ENCODE data around the gene RBCK1. TPM values are rescaled to one million over a fixed set of nuclear protein-coding genes. Genes with fewer than 3 reads are reported as not detected.

The RBCK1 gene
- total and polyA plus RNA-seq, 2 experiments from 2014 or later = 72.3 to 129 TPM

GRCh38 chr20:435558-435957 lies 27.5 kb downstream of the RBCK1 start:
- H4K20me1 ChIP-seq (ENCODE audit: insufficient read depth) = no peaks in the 10 kb centered on the region
- in situ Hi-C loops (cut with MboI) = no loop called here
- peaks cover 15% of the 10 kb centered on the region; the same call in 1 of the 2 replicates for H3F3A ChIP-seq (ENCODE audit: insufficient read depth)
- H3K27me3 ChIP-seq (replicated peaks; ENCODE audit: insufficient read depth) = no peaks in the 10 kb centered on the region
- 62 to 63% methylated on average over 7 of the region's 7 CpGs for WGBS, 2 experiments (ENCODE audit: low coverage in 1 of 2, low lambda C conversion rate in 2 of 2, missing lambda C conversion rate in 2 of 2)
- H3K27ac ChIP-seq = no peak overlapping the region
- H3K9ac ChIP-seq = no peak overlapping the region
- no peaks in the 10 kb centered on the region for H3K9me3 ChIP-seq (ENCODE audit: low read depth)
- H2AFZ ChIP-seq = no peak overlapping the region
- no peak for TF ChIP-seq EZH2phosphoT487 (IDR thresholded peaks at IDR 0.05; ENCODE audit: insufficient read depth, low read depth)
- no peak for TF ChIP-seq EZH2 (IDR thresholded peaks at IDR 0.05; ENCODE audit: insufficient read depth, poor library complexity, severe bottlenecking)
- H3K9me2 ChIP-seq (ENCODE audit: insufficient read depth) = no peaks in the 10 kb centered on the region
- peaks cover 47% of the 10 kb centered on the region for H3K36me3 ChIP-seq (ENCODE audit: low read depth)
- H3K4me1 ChIP-seq (ENCODE audit: insufficient read depth) = no peaks in the 10 kb centered on the region
- no peak overlapping the region for H3K4me2 ChIP-seq (ENCODE audit: unreplicated experiment)
- no peak for DNase-seq
- H3K79me2 ChIP-seq (ENCODE audit: insufficient read depth) = peaks cover 8% of the 10 kb centered on the region
- no peak overlapping the region for H3K4me3 ChIP-seq

DNA sequence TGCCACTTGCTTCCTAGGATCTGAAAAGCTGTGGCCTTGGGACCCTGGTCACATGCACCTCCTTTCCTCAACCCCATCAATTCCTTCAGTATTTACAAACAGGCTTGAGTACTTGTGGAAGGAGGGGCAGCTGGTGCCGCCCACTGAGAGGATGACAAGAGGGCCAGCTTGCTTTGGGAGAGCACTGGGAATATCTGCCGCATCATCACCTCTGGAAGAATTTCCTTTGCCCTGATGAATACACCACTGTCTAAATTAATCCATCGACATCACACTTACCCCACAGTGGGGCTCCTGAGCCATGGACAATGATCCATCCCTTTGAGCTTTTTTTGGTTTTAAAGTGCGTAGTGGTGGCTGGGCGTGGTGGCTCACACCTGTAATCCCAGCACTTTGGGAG lies 28.4 kb downstream of the RBCK1 start:
- Histone ChIP-seq H3K79me2 (ENCODE audit: insufficient read depth) (peaks cover 17% of the 10 kb centered on the region), H3F3A (ENCODE audit: insufficient read depth) (peaks cover 15% of the 10 kb centered on the region; the same call in 1 of the 2 replicates), H3K36me3 (ENCODE audit: low read depth) (peaks cover 57% of the 10 kb centered on the region), H3K9me3 (ENCODE audit: low read depth) (no peaks in the 10 kb centered on the region), H3K4me2 (ENCODE audit: unreplicated experiment) (no peak overlapping the region), H3K27me3 (replicated peaks; ENCODE audit: insufficient read depth) (no peaks in the 10 kb centered on the region), H3K27ac (no peak overlapping the region), H3K4me1 (ENCODE audit: insufficient read depth) (no peaks in the 10 kb centered on the region), H3K4me3 (no peak overlapping the region), H2AFZ (no peak overlapping the region), H3K9me2 (ENCODE audit: insufficient read depth) (no peaks in the 10 kb centered on the region), H3K9ac (no peak overlapping the region), H4K20me1 (ENCODE audit: insufficient read depth) (no peaks in the 10 kb centered on the region)
- in situ Hi-C loops (cut with MboI) = no loop called here
- 79 to 89% methylated on average over 5 of the region's 5 CpGs for WGBS, 2 experiments (ENCODE audit: low coverage in 1 of 2, low lambda C conversion rate in 2 of 2, missing lambda C conversion rate in 2 of 2)
- DNase-seq = no peak
- TF ChIP-seq EZH2phosphoT487 (IDR thresholded peaks at IDR 0.05; ENCODE audit: insufficient read depth, low read depth) (no peak), EZH2 (IDR thresholded peaks at IDR 0.05; ENCODE audit: insufficient read depth, poor library complexity, severe bottlenecking) (no peak)

GRCh38 chr20:437787-438486 lies 29.8 kb downstream of the RBCK1 start:
- no peaks in the 10 kb centered on the region for H4K20me1 ChIP-seq (ENCODE audit: insufficient read depth)
- H3K27me3 ChIP-seq (replicated peaks; ENCODE audit: insufficient read depth) = no peaks in the 10 kb centered on the region
- WGBS, 2 experiments (ENCODE audit: low coverage in 1 of 2, low lambda C conversion rate in 2 of 2, missing lambda C conversion rate in 2 of 2) = 81 to 86% methylated on average over 6 of the region's 6 CpGs
- no peaks in the 10 kb centered on the region for H3K9me2 ChIP-seq (ENCODE audit: insufficient read depth)
- H3K4me1 ChIP-seq (ENCODE audit: insufficient read depth) = no peaks in the 10 kb centered on the region
- H3K9ac ChIP-seq = no peak overlapping the region
- peaks cover 15% of the 10 kb centered on the region; the same call in 1 of the 2 replicates for H3F3A ChIP-seq (ENCODE audit: insufficient read depth)
- in situ Hi-C loops (cut with MboI) = no loop called here
- TF ChIP-seq EZH2 (IDR thresholded peaks at IDR 0.05; ENCODE audit: insufficient read depth, poor library complexity, severe bottlenecking) = no peak
- no peak for TF ChIP-seq EZH2phosphoT487 (IDR thresholded peaks at IDR 0.05; ENCODE audit: insufficient read depth, low read depth)
- H3K36me3 ChIP-seq (ENCODE audit: low read depth) = peaks cover 65% of the 10 kb centered on the region
- H3K79me2 ChIP-seq (ENCODE audit: insufficient read depth) = peaks cover 31% of the 10 kb centered on the region
- H2AFZ ChIP-seq = no peak overlapping the region
- no peaks in the 10 kb centered on the region for H3K9me3 ChIP-seq (ENCODE audit: low read depth)
- no peak for DNase-seq
- H3K4me2 ChIP-seq (ENCODE audit: unreplicated experiment) = no peak overlapping the region
- H3K27ac ChIP-seq = no peak overlapping the region
- H3K4me3 ChIP-seq = no peak overlapping the region

DNA sequence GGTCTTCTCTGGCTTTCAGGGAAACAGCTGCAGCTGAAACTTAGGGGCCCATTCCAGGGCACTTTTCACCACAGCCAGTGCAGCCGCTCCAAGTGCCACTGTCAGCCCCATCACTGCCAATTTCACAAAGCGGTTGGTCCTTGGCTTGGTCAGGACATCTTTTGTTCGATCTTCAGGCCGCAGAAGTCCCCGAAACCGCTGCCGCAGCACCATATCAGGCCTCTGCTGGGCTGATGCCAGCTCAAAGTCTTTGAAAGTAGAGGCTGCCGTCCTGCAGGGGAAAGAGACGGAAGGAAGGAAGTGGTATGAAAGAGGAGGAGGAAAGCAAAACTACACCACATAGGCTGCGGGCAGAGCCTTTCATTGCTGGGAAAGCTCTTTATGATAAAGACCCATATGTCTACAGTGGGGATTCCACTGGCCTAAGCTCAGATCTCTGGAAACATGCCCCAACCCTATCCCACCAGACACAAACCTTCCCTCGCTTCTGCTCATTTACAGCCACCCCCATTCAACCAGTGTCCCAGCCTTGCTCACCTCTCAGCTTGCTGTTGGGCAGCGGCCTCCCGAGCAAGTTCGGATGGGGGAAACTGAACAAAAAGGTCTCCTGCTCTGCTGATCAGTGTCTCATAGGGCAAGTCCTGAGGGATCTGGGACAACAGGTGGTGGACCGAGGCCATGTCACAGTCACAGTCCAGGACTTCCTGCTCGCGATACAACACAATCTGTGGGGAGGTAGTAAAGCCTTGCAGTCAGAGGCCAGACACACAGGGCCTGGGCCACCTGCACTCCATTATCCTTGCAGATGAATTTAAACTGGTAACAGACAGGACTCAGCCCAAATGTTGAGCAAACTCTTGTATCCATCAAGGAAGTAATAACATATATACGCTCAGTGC lies 30.7 kb downstream of the RBCK1 start:
- Histone ChIP-seq H3K79me2 (ENCODE audit: insufficient read depth) (peaks cover 40% of the 10 kb centered on the region), H3K9me2 (ENCODE audit: insufficient read depth) (no peaks in the 10 kb centered on the region), H3F3A (ENCODE audit: insufficient read depth) (peaks cover 19% of the 10 kb centered on the region), H3K4me3 (no peak overlapping the region), H3K4me2 (ENCODE audit: unreplicated experiment) (no peak overlapping the region), H3K36me3 (ENCODE audit: low read depth) (peaks cover 65% of the 10 kb centered on the region), H3K4me1 (ENCODE audit: insufficient read depth) (peaks cover 4% of the 10 kb centered on the region), H3K27me3 (replicated peaks; ENCODE audit: insufficient read depth) (no peaks in the 10 kb centered on the region), H3K27ac (no peak overlapping the region), H3K9ac (no peak overlapping the region), H2AFZ (no peak overlapping the region), H3K9me3 (ENCODE audit: low read depth) (no peaks in the 10 kb centered on the region), H4K20me1 (ENCODE audit: insufficient read depth) (no peaks in the 10 kb centered on the region)
- WGBS, 2 experiments (ENCODE audit: low coverage in 1 of 2, low lambda C conversion rate in 2 of 2, missing lambda C conversion rate in 2 of 2) = 83 to 84% methylated on average over 18 of the region's 18 CpGs
- TF ChIP-seq EZH2 (IDR thresholded peaks at IDR 0.05; ENCODE audit: insufficient read depth, poor library complexity, severe bottlenecking) (no peak), EZH2phosphoT487 (IDR thresholded peaks at IDR 0.05; ENCODE audit: insufficient read depth, low read depth) (no peak)
- in situ Hi-C loops (cut with MboI) = no loop called here
- DNase-seq = no peak

Measured in GM23248 (cell line).